ENCODE measurements around the gene PLCL2. TPM values are rescaled to one million over a fixed set of nuclear protein-coding genes. Genes with fewer than 3 reads are reported as not detected.

The PLCL2 gene
- total RNA-seq, 1 donor from 2014 or later = 2.5 TPM

DNA sequence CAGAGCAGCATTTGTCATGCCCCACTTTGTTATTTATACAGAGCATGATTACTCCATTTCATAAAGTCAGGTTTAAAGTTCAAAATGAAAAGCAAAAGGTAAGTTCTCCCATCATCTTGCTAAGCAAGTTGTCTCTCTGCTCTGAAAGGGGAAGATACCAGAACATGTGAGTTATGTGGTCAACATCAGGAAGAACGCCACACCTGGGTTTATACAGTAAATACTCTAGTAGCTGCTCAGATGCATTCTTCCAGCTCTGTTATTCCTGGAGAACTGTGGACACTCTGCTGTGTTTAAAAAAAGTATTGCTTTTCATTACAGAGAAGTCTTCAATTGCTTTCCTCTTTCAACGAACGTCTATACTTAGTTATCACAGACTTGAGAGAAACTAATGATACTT is 145.7 kb downstream of the PLCL2 start:
- H3K4me3 ChIP-seq (ENCODE audit: low read depth, low read length) = no peak overlapping the region
- no peaks in the 10 kb centered on the region for H3K27me3 ChIP-seq (ENCODE audit: control insufficient read depth, insufficient read depth, low read length)
- TF ChIP-seq, protein P1, sequence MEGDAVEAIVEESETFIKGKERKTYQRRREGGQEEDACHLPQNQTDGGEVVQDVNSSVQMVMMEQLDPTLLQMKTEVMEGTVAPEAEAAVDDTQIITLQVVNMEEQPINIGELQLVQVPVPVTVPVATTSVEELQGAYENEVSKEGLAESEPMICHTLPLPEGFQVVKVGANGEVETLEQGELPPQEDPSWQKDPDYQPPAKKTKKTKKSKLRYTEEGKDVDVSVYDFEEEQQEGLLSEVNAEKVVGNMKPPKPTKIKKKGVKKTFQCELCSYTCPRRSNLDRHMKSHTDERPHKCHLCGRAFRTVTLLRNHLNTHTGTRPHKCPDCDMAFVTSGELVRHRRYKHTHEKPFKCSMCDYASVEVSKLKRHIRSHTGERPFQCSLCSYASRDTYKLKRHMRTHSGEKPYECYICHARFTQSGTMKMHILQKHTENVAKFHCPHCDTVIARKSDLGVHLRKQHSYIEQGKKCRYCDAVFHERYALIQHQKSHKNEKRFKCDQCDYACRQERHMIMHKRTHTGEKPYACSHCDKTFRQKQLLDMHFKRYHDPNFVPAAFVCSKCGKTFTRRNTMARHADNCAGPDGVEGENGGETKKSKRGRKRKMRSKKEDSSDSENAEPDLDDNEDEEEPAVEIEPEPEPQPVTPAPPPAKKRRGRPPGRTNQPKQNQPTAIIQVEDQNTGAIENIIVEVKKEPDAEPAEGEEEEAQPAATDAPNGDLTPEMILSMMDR (IDR thresholded peaks at IDR 0.05; ENCODE audit: insufficient read depth, low read length, poor library complexity, severe bottlenecking) = no peak
- no peaks in the 10 kb centered on the region for H3K36me3 ChIP-seq (ENCODE audit: control insufficient read depth, insufficient read depth, low read length)
- no peak for DNase-seq (ENCODE audit: low read depth)

DNA sequence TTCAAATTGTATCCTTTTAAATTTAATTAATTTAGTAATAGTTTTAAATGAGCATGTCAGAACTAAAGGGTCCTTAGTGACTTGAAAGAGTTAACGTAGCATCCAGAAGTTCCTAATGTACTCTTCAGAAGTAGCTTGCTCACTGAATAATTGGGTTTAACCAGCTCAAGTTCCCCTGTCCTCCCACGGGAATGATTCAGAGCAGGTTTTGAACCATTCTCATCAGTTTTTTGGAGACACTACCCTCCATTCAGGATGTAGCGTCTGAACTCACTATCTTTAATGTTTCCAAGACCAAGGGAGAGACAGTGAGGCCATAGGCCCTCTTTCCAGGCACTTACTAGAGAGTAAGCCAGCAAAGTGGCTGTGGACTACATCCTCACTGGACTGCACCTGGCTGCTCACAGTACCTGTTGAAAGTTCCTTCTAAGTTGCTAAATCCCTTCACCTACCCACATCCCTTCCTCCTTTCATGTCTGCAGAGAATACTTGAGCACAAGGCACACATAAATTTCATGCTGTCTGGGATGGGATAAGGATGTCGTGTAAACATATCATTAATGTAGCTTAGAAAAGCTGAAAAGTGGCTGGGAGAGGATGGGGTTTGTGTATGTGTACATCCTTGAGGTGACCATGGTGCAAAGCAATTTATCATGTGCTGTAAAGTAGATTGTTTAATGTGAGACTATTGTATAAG is 146.3 kb downstream of the PLCL2 start:
- TF ChIP-seq, protein P1 (IDR thresholded peaks at IDR 0.05; ENCODE audit: insufficient read depth, low read length, poor library complexity, severe bottlenecking) = no peak
- Histone ChIP-seq H3K36me3 (ENCODE audit: control insufficient read depth, insufficient read depth, low read length) (no peaks in the 10 kb centered on the region), H3K4me3 (ENCODE audit: low read depth, low read length) (no peak overlapping the region), H3K27me3 (ENCODE audit: control insufficient read depth, insufficient read depth, low read length) (no peaks in the 10 kb centered on the region)
- DNase-seq (ENCODE audit: low read depth) = no peak

DNA sequence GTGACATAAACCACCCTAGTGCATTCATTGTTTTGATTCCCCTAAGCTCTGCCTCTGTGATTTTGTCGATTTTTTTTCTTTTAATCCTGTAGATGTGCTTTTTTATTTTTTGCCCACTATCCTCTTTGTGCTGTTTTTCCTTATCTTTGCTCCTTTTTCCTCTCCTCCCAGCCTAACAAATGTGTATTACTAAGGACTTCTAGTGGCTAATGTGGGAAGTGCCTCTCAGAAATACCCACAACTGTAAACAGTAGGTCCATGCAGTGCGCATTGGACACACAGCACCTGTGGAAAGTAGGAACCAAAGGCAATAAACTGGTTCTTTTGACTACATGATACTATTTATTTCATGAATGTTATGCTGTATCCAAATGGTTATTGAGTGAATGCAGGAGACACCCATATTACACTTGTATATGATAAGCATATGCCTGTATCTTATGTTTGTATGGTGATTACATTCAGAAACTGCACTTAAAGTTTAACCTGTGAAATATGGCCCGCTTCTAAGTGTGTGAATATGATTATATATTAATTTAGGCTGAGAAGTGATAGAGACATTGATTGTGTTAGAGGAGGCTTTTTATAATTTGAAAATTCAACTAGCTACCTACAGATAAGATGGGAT is 147.8 kb downstream of the PLCL2 start:
- Histone ChIP-seq H3K27me3 (ENCODE audit: control insufficient read depth, insufficient read depth, low read length) (no peaks in the 10 kb centered on the region), H3K36me3 (ENCODE audit: control insufficient read depth, insufficient read depth, low read length) (no peaks in the 10 kb centered on the region), H3K4me3 (ENCODE audit: low read depth, low read length) (no peak overlapping the region)
- TF ChIP-seq, protein P1 (IDR thresholded peaks at IDR 0.05; ENCODE audit: insufficient read depth, low read length, poor library complexity, severe bottlenecking) = peak; percentile 63
- DNase-seq (ENCODE audit: low read depth) = peak; percentile 14

DNA sequence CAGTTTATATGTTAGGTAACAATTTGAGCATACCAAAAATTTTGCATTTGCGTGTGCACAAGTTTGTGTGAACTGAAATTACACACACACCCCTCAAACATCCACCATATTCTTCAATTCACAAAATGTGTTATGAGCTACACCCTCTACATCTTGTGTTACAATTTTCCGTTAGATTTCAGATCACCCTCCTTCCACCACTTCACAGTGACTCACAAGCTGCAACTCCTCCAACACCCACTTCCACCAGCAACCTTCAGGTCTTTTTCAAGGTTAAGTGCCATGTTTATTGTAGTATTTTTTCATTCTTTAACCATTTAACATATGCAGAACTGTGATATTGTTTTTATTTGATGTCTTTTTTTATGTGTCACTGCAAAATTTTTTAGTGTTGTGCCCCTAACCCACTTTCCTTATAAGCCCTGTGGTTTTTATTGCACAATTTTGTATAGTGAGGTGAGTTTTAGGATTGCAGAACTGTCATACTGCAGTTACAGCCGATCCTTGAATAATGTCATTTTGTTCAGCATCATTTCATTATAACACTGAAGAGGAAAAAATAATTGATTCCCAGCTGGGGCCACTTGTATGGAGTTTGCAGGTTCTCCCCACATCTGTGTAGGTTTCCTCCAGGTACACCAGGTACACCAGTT is 148.9 kb downstream of the PLCL2 start:
- H3K27me3 ChIP-seq (ENCODE audit: control insufficient read depth, insufficient read depth, low read length) = no peaks in the 10 kb centered on the region
- DNase-seq (ENCODE audit: low read depth) = no peak
- TF ChIP-seq, protein P1 (IDR thresholded peaks at IDR 0.05; ENCODE audit: insufficient read depth, low read length, poor library complexity, severe bottlenecking) = no peak
- no peak overlapping the region for H3K4me3 ChIP-seq (ENCODE audit: low read depth, low read length)
- no peaks in the 10 kb centered on the region for H3K36me3 ChIP-seq (ENCODE audit: control insufficient read depth, insufficient read depth, low read length)

DNA sequence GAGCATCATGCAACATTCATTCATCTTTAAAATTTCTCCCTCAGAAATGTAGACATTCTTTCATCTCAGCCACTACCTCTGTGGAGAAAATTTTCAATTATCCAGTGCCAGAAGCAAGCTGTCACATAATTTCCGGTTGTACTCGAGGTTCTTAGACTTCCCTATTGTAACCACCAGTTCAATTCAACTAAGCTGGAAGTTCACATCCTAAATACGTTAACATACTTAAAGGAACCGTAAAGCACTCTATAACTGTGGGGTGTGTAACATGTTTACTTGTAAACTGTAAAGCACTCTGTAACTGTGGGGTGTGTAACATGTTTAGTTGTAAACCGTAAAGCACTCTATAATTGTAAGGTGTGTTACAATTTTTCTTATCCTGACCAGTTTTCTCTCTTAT is 150.3 kb downstream of the PLCL2 start:
- no peaks in the 10 kb centered on the region for H3K27me3 ChIP-seq (ENCODE audit: control insufficient read depth, insufficient read depth, low read length)
- no peak for DNase-seq (ENCODE audit: low read depth)
- no peaks in the 10 kb centered on the region for H3K36me3 ChIP-seq (ENCODE audit: control insufficient read depth, insufficient read depth, low read length)
- TF ChIP-seq, protein P1 (IDR thresholded peaks at IDR 0.05; ENCODE audit: insufficient read depth, low read length, poor library complexity, severe bottlenecking) = no peak
- no peak overlapping the region for H3K4me3 ChIP-seq (ENCODE audit: low read depth, low read length)
